ENCODE measurements around the gene UBFD1.

DNA sequence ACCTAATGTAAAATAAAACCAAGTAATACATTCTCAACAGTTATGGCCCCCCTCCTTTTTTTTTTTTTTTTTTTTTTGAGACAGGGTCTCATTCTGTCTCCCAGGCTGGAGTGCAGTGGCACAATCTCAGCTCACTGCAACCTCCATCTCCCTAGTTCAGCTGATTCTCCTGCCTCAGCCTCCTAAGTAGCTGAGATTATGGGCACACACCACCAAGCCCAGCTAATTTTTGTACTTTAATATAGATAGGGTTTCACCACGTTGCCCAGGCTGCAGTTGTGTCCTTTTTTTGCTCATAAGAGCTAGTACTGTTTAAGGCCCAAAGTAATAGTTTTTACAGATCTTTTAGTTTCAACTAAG lies 18.6 kb upstream of the UBFD1 start:
- TF ChIP-seq, protein P1, sequence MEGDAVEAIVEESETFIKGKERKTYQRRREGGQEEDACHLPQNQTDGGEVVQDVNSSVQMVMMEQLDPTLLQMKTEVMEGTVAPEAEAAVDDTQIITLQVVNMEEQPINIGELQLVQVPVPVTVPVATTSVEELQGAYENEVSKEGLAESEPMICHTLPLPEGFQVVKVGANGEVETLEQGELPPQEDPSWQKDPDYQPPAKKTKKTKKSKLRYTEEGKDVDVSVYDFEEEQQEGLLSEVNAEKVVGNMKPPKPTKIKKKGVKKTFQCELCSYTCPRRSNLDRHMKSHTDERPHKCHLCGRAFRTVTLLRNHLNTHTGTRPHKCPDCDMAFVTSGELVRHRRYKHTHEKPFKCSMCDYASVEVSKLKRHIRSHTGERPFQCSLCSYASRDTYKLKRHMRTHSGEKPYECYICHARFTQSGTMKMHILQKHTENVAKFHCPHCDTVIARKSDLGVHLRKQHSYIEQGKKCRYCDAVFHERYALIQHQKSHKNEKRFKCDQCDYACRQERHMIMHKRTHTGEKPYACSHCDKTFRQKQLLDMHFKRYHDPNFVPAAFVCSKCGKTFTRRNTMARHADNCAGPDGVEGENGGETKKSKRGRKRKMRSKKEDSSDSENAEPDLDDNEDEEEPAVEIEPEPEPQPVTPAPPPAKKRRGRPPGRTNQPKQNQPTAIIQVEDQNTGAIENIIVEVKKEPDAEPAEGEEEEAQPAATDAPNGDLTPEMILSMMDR (IDR thresholded peaks at IDR 0.05; ENCODE audit: low read depth, low read length) = no peak
- no peak for TF ChIP-seq EZH2phosphoT487 (IDR thresholded peaks at IDR 0.05; ENCODE audit: low read depth)

All from OCI-LY3 (cell line).